Mesendoderm (in vitro differentiated cells): ENCODE measurements around the gene CYP2D6. TPM values are rescaled to one million over a fixed set of nuclear protein-coding genes. Genes with fewer than 3 reads are reported as not detected.
"Not testable (repeated sequence)": the region's sequence is repeated elsewhere in the genome, so short reads cannot be mapped to it uniquely, and the experiment has no call there.

Source experiments
- DNase-seq: peaks from one replicate; pipeline ENCODE4 v3.0.0; 2013
- H2AK5ac ChIP-seq: 2 replicates; pipeline ENCODE4 v1.6.1; 2013; ENCODE audit warnings: low read length, inconsistent platforms
- H2BK120ac ChIP-seq: 2 replicates; pipeline ENCODE4 v1.6.1; 2013; ENCODE audit warnings: low read depth, mild to moderate bottlenecking, low read length, moderate library complexity, mixed read lengths
- H2BK15ac ChIP-seq: replicated peaks from 2 replicates; pipeline ENCODE4 v1.6.1; 2013; ENCODE audit warnings: low read depth, mild to moderate bottlenecking, moderate library complexity
- H2BK5ac ChIP-seq: 2 replicates; pipeline ENCODE4 v1.6.1; 2013; ENCODE audit warnings: low read length, inconsistent platforms
- H3K18ac ChIP-seq: 2 replicates; pipeline ENCODE4 v1.6.1; 2013; ENCODE audit warnings: mild to moderate bottlenecking, low read length, mixed read lengths
- H3K23ac ChIP-seq: one replicate; pipeline ENCODE4 v1.6.1; 2013; ENCODE audit warnings: low read length
- H3K27ac ChIP-seq: 2 replicates; pipeline ENCODE4 v1.5.1; 2013; ENCODE audit warnings: low read depth, mild to moderate bottlenecking, inconsistent platforms, low read length, moderate library complexity
- H3K27me3 ChIP-seq: 2 replicates; pipeline ENCODE4 v1.6.1; 2013; ENCODE audit warnings: low read length, control low read depth, mild to moderate bottlenecking, inconsistent platforms; ENCODE audit not compliant: insufficient read depth, poor library complexity
- H3K36me3 ChIP-seq: 2 replicates; pipeline ENCODE4 v1.6.1; 2013; ENCODE audit warnings: low read length, inconsistent platforms; ENCODE audit not compliant: control insufficient read depth, insufficient read depth
- H3K4ac ChIP-seq: one replicate; pipeline ENCODE4 v1.6.1; 2013; ENCODE audit warnings: low read depth, mild to moderate bottlenecking, low read length, moderate library complexity
- H3K4me1 ChIP-seq: 2 replicates; pipeline ENCODE4 v1.6.1; 2013; ENCODE audit warnings: low read depth, low read length, inconsistent platforms; ENCODE audit not compliant: control insufficient read depth
- H3K4me2 ChIP-seq: 2 replicates; pipeline ENCODE4 v1.6.1; 2013; ENCODE audit warnings: low read length
- H3K4me3 ChIP-seq: 2 replicates; pipeline ENCODE4 v1.5.1; 2013; ENCODE audit warnings: mild to moderate bottlenecking, low read length
- H3K56ac ChIP-seq: one replicate; pipeline ENCODE4 v1.6.1; 2013; ENCODE audit warnings: low read length
- H3K79me1 ChIP-seq: 2 replicates; pipeline ENCODE4 v1.6.1; 2013; ENCODE audit warnings: low read length, inconsistent platforms
- H3K79me2 ChIP-seq: 2 replicates; pipeline ENCODE4 v1.6.1; 2013; ENCODE audit warnings: mild to moderate bottlenecking, low read length; ENCODE audit not compliant: control insufficient read depth, insufficient read depth
- H3K9ac ChIP-seq: 2 replicates; pipeline ENCODE4 v1.6.1; 2013; ENCODE audit warnings: low read length, inconsistent platforms
- H4K5ac ChIP-seq: one replicate; pipeline ENCODE4 v1.6.1; 2013; ENCODE audit warnings: low read length
- H4K8ac ChIP-seq: one replicate; pipeline ENCODE4 v1.6.1; 2013; ENCODE audit warnings: low read depth, mild to moderate bottlenecking, control low read depth, low read length, moderate library complexity
- WGBS: extraction: QIAGEN DNeasy Blood & Tissue Kit; methylation state at CpG from one replicate; pipeline ENCODE4 v1.1.7; 2013; ENCODE audit warnings: low lambda C conversion rate, missing lambda C conversion rate; ENCODE audit not compliant: insufficient coverage; ENCODE audit errors: extremely low coverage; 5-methylcytosine and 5-hydroxymethylcytosine counted together
- polyA plus RNA-seq, 2 experiments: library from polyadenylated mRNA; stranded (reverse); fragments of 200-250 nt; gene quantifications; one replicate each; pipeline ENCODE4 v1.2.3, GENCODE V29; 2013

CYP2D6 gene
- 0.42 TPM for polyA plus RNA-seq (2013, experiment 1 of 2)
- 0.38 TPM for polyA plus RNA-seq (2013, experiment 2 of 2)

GRCh38 chr22:42130639-42131431, at the start of gene CYP2D6:
Gene CYP2D6, minus strand, starts transcription at chr22:42130810. Its CDS starts 19 bp downstream, at chr22:42130791.
- H3K56ac ChIP-seq, H3K9ac ChIP-seq, H3K23ac ChIP-seq, H2BK120ac ChIP-seq, H3K27ac ChIP-seq, H3K4me2 ChIP-seq, H3K79me2 ChIP-seq, H2AK5ac ChIP-seq, H4K5ac ChIP-seq, H2BK5ac ChIP-seq, H3K36me3 ChIP-seq, H3K79me1 ChIP-seq, H4K8ac ChIP-seq, H3K27me3 ChIP-seq, H3K4me1 ChIP-seq, H2BK15ac ChIP-seq, H3K4ac ChIP-seq, DNase-seq, H3K4me3 ChIP-seq, H3K18ac ChIP-seq: not testable (repeated sequence)
- no CpG with 5 or more reads among the region's 14 CpGs for WGBS

DNA sequence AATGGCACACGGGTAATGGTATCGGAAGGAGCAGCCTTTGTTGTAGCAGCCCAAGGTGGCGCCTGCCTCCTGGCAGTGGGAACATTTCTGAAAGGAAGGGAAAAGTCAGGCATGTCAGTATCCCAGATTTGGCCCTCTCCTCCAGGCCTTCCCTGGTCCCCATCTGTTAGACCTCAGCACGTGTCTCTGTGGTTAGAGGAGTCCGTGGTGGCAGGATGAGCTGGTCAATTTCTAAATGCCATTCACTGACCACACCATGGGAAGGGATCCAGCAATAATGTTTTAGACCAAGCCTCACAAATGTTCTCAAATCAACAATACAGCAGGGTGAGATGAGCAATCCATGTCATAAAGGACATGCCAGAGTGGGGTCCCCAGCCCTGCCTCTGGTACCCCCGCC, 49.0 kb upstream of the CYP2D6 start:
- Histone ChIP-seq H3K79me2 (peaks cover 11% of the 10 kb centered on the region), H2AK5ac (no peak overlapping the region), H3K79me1 (peaks cover 29% of the 10 kb centered on the region), H2BK120ac (no peak overlapping the region), H3K36me3 (no peaks in the 10 kb centered on the region), H2BK15ac (no peak overlapping the region), H3K27me3 (no peaks in the 10 kb centered on the region), H3K18ac (no peak overlapping the region), H3K27ac (no peak overlapping the region), H3K4ac (no peak overlapping the region), H2BK5ac (no peak overlapping the region), H3K56ac (no peak overlapping the region), H3K4me1 (peaks cover 6% of the 10 kb centered on the region), H3K4me2 (no peak overlapping the region), H3K23ac (no peak overlapping the region), H3K9ac (no peak overlapping the region), H4K5ac (no peak overlapping the region), H4K8ac (no peak overlapping the region), H3K4me3 (no peak overlapping the region)
- no CpG with 5 or more reads among the region's 6 CpGs for WGBS
- no peak for DNase-seq

- no peak overlapping the region for H4K8ac ChIP-seq
- H3K56ac ChIP-seq, result no peak overlapping the region
- no peak overlapping the region for H3K18ac ChIP-seq
- no peak overlapping the region for H2BK15ac ChIP-seq
- no peak overlapping the region for H3K23ac ChIP-seq
- no peaks in the 10 kb centered on the region for H3K27me3 ChIP-seq
- H2AK5ac ChIP-seq, result no peak overlapping the region
- no peak overlapping the region for H2BK120ac ChIP-seq
- peaks cover 11% of the 10 kb centered on the region for H3K79me2 ChIP-seq
- no peak overlapping the region for H2BK5ac ChIP-seq
- no peak overlapping the region for H4K5ac ChIP-seq
- no peak overlapping the region for H3K4ac ChIP-seq
- H3K4me3 ChIP-seq, result no peak overlapping the region
- WGBS, result no CpG with 5 or more reads among the region's 2 CpGs
- no peak overlapping the region for H3K9ac ChIP-seq
- H3K27ac ChIP-seq, result no peak overlapping the region
- no peak for DNase-seq
- no peak overlapping the region for H3K4me2 ChIP-seq
- peaks cover 6% of the 10 kb centered on the region for H3K4me1 ChIP-seq
- no peaks in the 10 kb centered on the region for H3K36me3 ChIP-seq
- peaks cover 29% of the 10 kb centered on the region for H3K79me1 ChIP-seq
Observed at GRCh38 chr22:42178910-42179519, 48.4 kb upstream of the CYP2D6 start.

- Histone ChIP-seq H3K4me3 (no peak overlapping the region), H2BK120ac (no peak overlapping the region), H3K23ac (no peak overlapping the region), H3K4me1 (peaks cover 11% of the 10 kb centered on the region), H3K4ac (no peak overlapping the region), H3K79me2 (peaks cover 10% of the 10 kb centered on the region), H4K8ac (no peak overlapping the region), H4K5ac (no peak overlapping the region), H2BK5ac (no peak overlapping the region), H2BK15ac (no peak overlapping the region), H3K4me2 (no peak overlapping the region), H3K18ac (no peak overlapping the region), H3K56ac (no peak overlapping the region), H3K9ac (no peak overlapping the region), H3K27me3 (no peaks in the 10 kb centered on the region), H3K36me3 (no peaks in the 10 kb centered on the region), H2AK5ac (no peak overlapping the region), H3K79me1 (peaks cover 24% of the 10 kb centered on the region), H3K27ac (peak overlapping the region; percentile 45)
- peak; percentile 28 for DNase-seq
- no CpG with 5 or more reads among the region's 5 CpGs for WGBS
Observed at GRCh38 chr22:42177891-42178336, 47.3 kb upstream of the CYP2D6 start.

- Histone ChIP-seq H3K18ac (no peak overlapping the region), H3K56ac (no peak overlapping the region), H3K9ac (no peak overlapping the region), H3K4me3 (no peak overlapping the region), H3K27ac (no peak overlapping the region), H3K79me2 (peaks cover 7% of the 10 kb centered on the region), H3K36me3 (no peaks in the 10 kb centered on the region), H3K79me1 (peaks cover 21% of the 10 kb centered on the region), H2AK5ac (no peak overlapping the region), H3K27me3 (no peaks in the 10 kb centered on the region), H2BK15ac (no peak overlapping the region), H3K4me2 (no peak overlapping the region), H2BK120ac (no peak overlapping the region), H3K4ac (no peak overlapping the region), H4K5ac (no peak overlapping the region), H2BK5ac (no peak overlapping the region), H3K23ac (no peak overlapping the region), H3K4me1 (peaks cover 20% of the 10 kb centered on the region), H4K8ac (no peak overlapping the region)
- DNase-seq, result no peak
- WGBS, result no CpG with 5 or more reads among the region's 10 CpGs
Observed at GRCh38 chr22:42176255-42176915, 45.8 kb upstream of the CYP2D6 start.
